GM19397 (cell line): ENCODE results near the gene TSEN34.
"Not testable (repeated sequence)": the region's sequence is repeated elsewhere in the genome, so short reads cannot be mapped to it uniquely, and the experiment has no call there.

Source experiments
- ATAC-seq: cut with Tn5 transposase; IDR thresholded peaks from one replicate; pipeline ENCODE4 v1.9.1; 2021; ENCODE audit warnings: mild to moderate bottlenecking, moderate library complexity; ENCODE audit not compliant: unreplicated experiment

TSEN34 gene

DNA sequence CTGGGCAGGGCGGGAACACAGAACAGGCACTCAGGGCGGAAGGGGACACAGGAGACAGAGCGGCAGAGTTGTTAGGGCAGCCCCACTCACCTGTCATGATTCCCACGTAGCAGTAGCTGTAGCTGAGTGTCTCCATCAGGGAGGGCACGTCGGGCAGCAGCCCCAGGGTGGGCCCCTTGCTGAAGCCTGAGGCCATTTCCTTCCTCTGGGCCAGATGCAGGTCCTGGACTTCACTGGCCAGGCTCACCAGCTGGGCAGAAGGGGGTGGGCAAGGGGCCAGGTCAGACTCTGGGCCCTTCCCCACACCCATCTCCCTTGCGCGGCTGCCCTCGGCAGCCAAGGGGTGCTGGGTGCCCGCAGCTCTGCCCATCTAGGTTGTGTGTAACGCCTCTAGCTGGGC, 7.7 kb upstream of the TSEN34 start:
- no peak for ATAC-seq

DNA sequence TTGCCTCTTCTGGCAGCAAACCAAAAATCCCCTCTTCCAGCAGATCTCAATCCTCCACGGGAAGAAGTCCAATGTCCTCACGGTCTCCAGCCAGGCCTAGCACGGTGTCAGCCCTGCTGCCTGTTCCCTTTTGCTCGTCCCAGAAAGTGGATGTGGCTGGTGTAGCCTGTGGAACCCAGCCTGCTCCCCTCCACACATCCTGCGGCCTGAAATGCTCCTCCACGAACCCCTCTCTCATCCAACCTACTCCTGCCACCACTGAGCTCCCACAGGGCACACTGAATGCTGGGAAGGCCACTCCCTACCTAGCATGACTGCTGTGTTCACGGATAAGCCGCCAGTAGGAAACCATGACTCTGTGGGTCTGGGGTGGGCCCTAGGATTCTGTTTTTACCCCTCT, 4.8 kb upstream of the TSEN34 start:
- ATAC-seq = no peak

DNA sequence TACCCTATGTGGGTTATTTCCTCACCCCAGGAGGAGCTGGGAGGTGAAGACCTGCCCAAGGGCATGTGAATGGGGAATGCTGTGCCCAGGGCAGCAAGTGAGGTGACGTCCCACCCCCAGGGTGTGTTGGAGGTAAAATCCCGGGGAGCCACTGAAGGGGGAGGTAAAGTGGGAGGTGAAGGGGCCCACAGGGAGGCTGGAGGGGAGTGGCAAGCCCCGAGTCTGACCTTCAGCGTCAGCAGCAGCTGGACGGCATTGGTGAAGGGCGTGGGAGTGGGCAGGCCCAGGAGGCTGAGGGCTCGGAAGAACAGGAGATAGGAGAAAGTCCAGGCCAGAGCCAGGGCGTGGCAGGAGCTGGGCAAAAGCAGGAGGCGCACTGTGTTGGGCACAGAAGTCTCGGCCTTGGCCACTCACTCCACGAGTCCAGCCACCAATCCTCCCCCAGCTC, 4.2 kb upstream of the TSEN34 start:
- ATAC-seq = no peak

DNA sequence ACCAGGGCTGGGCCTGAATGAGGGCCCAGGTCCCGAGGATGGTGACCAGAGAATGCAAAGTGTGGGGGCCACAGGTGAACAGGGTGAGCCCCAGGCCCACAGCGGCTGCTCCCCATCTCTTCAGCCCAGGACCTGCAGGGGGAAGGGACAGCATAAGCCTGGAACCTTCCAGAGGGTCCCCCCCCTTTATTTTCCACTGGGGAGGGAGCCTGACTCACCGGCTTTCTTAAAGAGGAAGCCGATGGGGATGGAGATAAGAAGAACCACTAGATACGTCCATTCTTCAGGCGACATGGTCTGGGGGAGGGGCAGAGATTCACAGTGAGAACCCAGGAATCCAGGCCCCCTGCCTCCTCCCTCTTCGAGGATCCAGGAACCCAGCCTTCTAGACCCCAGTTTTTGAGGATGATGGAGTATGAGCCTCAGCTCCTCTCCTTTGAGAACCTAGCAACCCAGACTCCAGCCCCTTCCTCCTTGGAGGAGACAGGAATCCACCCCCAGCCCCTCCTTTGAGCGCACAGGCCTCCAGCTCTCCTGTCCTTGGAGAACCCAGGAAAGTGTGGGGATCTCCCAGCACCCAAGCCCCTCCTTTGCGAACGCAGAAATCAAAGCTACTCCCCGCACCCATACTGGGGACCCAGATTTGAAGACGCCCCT, 2.8 kb upstream of the TSEN34 start:
- ATAC-seq = no peak

DNA sequence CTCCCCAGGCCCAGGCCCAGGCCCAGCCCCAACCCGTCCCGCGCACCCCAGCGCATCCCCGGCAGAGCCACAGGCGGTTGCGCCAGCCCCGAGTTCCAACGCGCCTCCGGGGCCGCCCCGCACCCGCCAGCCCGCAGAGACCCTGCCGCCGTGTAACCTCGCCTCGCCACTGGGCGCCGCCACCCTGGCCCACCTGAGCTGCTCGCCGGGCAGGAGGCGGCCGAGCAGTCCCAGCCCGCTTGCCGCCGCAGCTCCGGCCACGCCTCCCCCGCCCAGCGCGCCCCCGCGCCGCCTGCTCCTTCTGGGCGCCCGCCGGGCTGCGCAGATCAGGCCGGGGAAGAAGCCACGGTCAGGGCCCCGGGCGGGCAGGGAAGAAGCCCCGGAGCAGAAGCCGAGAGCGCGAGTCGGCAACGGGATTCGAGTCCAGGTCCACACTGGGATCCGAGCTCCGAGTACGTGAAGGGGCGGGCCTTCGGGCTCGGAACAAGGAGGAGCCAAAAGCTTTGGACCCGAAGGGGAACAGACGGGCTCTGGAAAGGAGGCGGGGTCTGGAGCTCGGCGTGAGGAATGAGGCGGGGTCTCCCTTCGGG, 1.9 kb upstream of the TSEN34 start, which contains the start of gene MBOAT7:
Gene MBOAT7, minus strand, starts transcription at position 436 of the 590 bp plus-strand sequence. CDS start 1,072 bp downstream, outside the sequence.
- peak; percentile 22 for ATAC-seq

DNA sequence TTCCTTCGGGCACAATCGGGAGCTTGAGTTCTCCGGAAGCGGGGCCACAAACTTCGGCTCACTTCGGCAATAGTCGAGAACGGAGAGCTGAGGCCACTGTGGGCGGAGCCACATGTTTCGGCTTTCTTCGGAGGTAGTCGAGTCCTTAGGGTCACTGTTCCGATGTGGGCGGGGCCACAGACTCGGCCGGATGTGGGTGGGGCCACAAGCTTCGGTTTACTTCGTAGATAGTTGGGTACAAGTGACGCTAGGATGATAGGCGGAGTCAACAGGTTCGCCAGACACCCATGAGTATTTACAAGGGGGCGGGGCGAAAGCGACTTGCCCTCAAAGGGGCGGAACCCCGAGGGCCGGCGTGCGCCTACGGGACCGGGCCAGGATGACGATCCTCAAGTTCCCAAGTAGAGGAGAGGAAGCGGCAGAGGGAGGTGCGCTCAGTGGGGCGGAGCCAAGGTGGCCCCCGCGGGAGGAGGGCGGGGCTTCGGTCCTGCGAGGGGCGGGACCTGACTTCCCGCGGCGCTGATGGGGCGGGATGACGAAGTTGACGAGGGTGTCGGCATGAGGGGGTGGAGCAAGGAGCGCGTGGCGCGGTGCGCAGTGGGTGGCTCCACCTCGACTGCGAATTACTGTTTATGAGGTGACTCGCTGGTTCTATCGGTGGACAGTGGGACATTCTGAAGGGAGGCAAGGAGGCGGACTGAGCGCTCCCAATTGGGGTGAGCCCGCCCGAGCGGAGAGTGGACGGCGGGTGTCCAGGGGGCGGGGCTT, 1.2 kb upstream of the TSEN34 start:
- ATAC-seq = peak; percentile 43

DNA sequence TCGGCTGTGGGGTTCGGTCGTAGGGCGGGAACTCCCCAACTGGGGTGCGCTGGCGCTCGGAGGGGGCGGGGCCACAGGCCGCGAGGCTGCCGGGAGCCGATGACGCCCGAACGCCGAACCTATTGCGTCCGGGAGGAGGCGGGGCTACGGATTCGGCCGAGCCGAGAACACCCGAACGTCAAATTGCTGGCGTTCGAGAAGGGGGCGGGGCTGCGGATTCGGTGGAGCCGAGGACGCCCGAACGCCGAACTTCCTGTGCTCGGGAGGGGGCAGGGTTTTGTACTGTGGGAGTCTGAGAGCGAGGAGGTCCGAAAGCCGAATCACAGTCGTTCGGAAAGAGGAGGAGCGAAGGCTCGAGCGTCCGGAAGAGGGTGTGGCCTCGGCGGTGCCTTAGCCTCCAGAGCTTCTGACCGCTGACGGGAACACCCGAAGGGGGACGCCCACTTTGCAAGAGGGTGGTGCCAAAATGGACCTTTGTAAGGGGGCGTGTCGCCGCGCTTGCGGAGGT, 551 bp upstream of the TSEN34 start:
- peak; percentile 45 for ATAC-seq

DNA sequence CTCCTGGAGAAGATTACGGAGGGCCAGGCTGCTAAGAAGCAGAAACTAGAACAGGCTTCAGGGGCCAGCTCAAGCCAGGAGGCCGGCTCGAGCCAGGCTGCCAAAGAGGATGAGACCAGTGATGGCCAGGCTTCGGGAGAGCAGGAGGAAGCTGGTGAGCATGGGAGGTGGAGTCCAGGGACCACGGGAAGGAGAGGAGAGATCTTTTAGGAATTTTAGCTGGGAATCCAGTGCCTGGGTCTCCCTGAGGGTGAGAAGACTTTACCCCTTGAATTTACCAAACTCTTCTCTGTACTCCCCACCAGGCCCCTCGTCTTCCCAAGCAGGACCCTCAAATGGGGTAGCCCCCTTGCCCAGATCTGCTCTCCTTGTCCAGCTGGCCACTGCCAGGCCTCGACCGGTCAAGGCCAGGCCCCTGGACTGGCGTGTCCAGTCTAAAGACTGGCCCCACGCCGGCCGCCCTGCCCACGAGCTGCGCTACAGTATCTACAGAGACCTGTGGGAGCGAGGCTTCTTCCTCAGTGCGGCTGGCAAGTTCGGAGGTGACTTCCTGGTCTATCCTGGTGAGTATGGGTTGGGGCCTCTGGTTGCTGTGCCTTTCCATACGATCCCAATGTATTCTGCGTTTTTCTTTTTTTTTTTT, 824 bp downstream of the TSEN34 start:
- no peak for ATAC-seq

DNA sequence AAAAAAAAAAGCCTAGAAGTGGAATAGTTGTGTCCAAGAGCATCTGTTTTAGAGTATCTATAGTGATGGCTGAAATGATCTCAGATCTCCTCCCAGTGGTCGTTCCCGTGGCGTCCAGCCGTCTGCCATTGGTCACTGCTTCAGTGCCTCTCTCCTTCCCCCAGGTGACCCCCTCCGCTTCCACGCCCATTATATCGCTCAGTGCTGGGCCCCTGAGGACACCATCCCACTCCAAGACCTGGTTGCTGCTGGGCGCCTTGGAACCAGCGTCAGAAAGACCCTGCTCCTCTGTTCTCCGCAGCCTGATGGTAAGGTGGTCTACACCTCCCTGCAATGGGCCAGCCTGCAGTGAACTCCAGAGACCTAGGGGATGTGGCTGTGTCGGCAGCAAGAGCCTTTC, 1.9 kb downstream of the TSEN34 start:
- no peak for ATAC-seq

DNA sequence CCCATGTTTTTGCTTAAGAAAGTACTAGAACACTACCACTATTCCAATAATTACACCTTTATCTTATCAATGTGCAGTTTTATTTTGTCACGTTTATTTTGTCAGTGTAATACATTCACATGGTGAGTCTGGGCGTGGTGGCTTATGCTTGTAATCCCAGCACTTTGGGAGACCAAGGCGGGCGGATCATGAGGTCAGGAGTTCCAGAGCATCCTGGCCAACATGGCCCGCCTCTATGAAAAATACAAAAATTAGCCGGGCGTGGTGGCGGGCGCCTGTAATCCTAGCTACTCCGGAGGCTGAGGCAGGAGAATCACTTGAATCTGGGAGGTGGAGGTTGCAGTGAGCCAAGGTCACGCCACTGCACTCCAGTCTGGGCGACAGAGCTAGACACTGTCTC, 3.4 kb downstream of the TSEN34 start:
- ATAC-seq = not testable (repeated sequence)

DNA sequence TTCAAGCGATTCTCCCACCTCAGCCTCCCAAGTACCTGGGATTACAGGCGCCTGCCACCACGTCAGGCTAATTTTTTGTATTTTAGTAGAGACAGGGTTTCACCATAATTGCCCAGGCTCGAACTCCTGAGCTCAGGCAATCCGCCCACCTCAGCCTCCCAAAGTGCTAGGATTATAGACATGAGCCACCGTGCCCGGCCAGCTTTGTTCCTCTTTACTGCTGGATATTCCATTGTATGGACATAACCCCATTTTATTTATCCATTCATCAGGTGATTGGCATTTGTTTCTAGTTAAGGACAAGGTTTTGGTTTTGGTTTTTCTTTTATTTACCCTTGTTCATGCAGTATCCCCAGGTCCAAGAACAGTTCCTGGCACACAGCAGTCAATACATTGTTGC, 5.4 kb downstream of the TSEN34 start:
- ATAC-seq = no peak

DNA sequence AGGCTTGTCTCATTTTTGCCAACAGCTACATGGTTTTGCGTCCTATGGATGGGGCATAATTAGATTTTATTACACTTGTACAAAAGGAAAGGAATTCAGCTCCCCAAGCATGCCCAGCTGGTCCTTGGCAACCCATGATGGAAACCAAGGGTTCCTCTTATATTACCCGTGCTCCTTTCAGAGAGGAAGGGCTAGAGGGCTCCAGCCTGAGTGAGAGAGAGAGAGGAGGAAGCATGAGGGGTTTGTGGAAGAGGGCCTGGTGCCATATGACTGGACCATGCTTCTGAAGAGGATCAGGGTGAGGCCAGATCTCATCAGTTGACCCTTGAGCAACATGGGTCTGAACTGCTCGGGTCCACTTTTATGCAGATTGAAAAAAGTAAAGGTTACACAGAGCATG, 6.0 kb downstream of the TSEN34 start:
- ATAC-seq = no peak

DNA sequence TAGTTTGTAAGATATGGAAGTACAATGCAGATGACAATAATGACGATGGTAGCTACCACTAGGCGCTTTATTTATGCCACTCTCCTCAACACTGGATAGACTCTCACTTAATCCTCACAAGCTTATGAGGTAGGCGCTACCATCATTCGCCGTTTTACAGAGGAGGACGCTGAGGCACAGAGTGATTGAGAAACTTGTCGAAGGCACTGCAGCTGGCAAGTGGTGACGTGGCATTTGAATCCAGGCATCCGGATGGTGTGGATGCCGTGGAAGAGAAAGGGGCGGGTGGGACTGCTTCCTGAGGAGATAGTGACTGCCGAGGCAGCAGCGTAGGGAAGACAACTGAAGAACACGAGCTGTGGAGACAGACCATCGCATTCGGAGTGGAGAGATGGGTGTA, 8.3 kb downstream of the TSEN34 start:
- no peak for ATAC-seq

DNA sequence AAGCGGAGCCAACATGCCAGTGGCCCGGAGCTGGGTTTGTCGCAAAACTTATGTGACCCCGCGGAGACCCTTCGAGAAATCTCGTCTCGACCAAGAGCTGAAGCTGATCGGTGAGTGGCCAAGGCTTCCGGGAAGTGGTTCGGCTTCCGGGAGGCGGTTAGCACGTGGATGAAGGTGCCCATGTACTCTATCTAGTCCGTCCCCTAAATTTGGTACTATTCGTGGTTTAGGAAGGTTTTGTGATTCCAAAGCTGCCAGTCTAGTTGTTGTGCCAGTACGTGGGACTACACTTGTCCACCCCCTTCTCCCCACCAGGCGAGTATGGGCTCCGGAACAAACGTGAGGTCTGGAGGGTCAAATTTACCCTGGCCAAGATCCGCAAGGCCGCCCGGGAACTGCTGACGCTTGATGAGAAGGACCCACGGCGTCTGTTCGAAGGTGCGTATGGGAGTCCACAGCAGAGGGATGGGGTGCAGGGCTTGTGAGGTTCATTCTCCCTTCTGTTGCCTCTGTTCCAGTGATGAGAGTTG, 10.1 kb downstream of the TSEN34 start:
- ATAC-seq = no peak

DNA sequence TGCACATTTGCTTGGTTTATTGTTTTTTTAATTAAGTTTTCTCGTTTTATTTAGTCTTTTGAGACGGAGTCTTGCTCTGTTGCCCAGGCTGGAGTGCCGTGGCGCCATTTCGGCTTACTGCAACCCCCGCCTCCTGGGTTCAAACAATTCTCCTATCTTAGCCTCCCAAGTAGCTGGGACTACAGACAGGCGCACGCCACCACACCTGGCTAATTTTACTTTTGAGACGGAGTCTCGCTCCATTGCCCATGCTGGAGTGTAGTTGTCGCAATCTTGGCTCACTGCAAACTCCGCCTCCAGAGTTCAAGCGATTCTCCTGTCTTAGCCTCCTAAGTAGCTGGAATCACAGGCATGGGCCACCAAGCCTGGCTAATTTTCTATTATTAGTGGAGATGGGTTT, 10.9 kb downstream of the TSEN34 start:
- ATAC-seq = no peak

DNA sequence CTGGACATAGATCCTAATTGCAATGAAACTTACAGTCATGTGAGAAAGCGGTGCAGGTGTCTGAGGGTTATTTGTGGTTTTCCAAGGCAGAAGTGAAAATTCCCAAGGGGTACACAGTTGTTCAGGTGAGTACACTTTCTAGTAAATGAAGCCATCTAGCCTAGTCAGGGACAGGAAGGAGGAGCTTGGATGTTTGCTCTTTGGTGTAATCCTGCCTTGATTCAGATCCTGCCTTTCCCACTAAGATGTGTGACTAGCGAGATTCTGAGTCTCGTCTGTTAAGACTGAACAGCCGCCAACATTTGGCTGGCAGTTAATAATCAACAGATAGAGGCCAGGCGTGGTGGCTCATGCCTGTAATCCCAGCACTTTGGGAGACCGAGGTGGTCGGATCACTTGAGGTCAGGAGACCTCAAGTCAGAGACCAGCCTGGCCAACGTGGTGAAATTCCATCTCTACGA, 12.1 kb downstream of the TSEN34 start:
- no peak for ATAC-seq

DNA sequence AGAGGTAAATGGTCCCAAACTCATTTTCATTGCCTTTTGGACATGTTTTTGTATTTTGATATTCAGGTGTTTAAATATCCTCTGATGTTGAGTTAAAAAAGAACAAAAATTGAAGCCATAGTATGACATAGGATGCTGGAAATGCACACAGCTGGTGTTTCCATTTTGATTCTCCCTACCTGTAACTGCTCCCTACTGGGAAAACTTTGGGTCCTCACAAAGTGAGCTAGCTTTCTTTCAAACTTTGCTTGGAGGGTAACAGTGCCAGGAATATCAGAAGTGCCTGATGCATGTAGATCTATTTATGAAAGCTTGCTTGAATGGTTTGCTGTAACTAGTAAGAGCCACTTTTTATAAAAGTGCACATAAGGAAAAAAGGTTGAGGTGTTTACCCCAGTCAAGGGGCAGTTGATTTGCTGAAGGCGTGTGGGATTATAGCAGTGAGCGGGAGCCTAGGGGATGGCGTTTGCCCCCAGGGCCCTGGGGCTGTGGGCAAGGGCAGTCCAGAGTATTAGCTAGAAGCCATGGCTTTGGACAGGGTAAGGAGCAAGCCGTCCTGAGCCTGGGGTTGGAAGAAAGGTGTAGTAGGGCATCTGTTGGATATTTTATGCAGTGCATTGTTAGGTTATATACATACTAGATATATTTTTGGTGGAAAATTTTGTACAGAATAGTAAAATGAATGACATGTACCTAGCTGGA, 13.8 kb downstream of the TSEN34 start:
- ATAC-seq = no peak

DNA sequence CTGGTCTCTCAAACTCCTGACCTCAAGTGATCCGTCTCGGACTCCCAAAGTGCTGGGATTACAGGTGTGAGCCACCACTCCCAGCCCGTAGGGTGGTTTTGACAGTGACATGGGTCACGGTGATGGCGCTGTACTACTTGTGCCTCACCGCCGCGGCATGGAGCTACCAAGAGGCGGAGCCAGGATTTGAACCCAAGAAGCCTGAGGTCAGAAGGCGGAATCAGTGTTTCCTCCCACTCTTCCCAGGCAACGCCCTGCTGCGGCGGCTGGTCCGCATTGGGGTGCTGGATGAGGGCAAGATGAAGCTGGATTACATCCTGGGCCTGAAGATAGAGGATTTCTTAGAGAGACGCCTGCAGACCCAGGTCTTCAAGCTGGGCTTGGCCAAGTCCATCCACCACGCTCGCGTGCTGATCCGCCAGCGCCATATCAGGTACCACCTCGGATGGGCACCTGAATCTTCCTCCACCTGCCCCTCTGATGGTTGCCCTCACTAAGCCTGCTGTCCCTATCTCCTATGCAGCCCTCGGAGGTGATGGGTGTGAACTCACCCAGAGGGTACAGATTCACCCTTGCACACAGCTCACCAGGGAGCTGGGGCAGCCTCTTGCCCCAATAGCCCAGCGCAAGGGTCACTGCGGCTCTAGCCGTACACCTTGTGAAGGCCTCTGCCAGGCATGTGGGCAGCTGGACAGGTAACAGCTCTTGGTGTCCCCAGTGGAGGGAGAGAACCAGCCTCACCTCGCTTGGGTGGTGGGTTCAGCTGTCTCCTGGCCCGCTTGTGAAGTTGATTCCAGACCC, 15.1 kb downstream of the TSEN34 start:
- ATAC-seq = no peak

DNA sequence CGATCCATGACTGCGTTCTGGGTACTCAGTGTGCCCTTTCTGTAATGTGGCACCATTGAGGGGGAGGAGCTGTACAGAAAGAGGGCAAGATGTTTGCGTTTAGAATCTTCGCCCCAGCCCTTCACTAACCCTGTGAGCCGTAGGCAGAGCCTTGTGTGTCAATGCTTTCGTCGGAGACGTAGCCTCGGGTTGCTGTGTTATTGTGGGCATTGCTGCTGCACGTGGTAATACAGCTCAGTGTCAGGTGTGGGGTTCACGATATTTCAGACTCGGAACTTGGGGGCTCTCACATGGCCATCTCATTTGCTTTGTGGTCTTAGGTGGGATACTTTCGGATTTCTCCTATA, 15.7 kb downstream of the TSEN34 start:
- ATAC-seq = no peak

DNA sequence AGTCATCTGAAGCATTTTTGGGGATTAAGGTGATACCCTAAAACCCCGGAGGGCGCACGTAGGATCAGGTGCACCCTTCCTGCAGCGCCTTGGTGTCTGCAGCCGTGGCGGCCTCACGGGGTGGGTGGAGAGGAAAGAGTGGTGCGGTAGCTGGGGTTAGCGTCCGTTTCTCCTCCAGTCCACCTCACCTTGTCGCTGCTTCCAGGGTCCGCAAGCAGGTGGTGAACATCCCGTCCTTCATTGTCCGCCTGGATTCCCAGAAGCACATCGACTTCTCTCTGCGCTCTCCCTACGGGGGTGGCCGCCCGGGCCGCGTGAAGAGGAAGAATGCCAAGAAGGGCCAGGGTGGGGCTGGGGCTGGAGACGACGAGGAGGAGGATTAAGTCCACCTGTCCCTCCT, 16.1 kb downstream of the TSEN34 start:
- ATAC-seq = not testable (repeated sequence)
